Vagina (tissue), 2 donors: ENCODE results near the gene MAPK7. TPM values are rescaled to one million over a fixed set of nuclear protein-coding genes. Genes with fewer than 3 reads are reported as not detected.

Source experiments
- DNase-seq, 2 donors: peaks; one replicate each; pipeline ENCODE4 v3.0.0-alpha.2; 2017; ENCODE audit errors: extremely low spot score in 2 of 2
- H3K27ac ChIP-seq: fragments of 200-600 bp; sonication (generic); one replicate; pipeline ENCODE4 v1.5.1; 2019
- H3K27me3 ChIP-seq: fragments of 200-600 bp; sonication (generic); one replicate; pipeline ENCODE4 v1.5.1; 2019
- H3K36me3 ChIP-seq, 2 donors: fragments of 200-600 bp; sonication (generic); one replicate each; pipeline ENCODE4 v1.5.1; 2017 to 2019
- H3K4me1 ChIP-seq: fragments of 200-600 bp; sonication (generic); one replicate; pipeline ENCODE4 v1.5.1; 2019
- H3K4me3 ChIP-seq, 2 donors: fragments of 200-600 bp; sonication (generic); 1 replicate in 1 of 2; 2 replicates in 1 of 2; pipeline ENCODE4 v1.5.1; 2016 to 2019
- H3K9me3 ChIP-seq: fragments of 200-600 bp; sonication (generic); one replicate; pipeline ENCODE4 v1.5.1; 2019
- CTCF ChIP-seq, 3 experiments: fragments of 450-650 bp in 2 of 3; fragments of 200-600 bp in 1 of 3; sonication (generic) in 1 of 3; IDR thresholded peaks; one replicate each; pipeline ENCODE4 v1.5.1; 2017 to 2019; ENCODE audit warnings: antibody characterized with exemption in 3 of 3, mild to moderate bottlenecking in 2 of 3, moderate library complexity in 2 of 3
- POLR2A ChIP-seq, 2 donors: fragments of 450-650 bp; IDR thresholded peaks; one replicate each; pipeline ENCODE4 v1.6.1; 2017; ENCODE audit warnings: antibody characterized with exemption in 2 of 2, mild to moderate bottlenecking in 2 of 2, moderate library complexity in 2 of 2
- POLR2AphosphoS5 ChIP-seq, 2 donors: sonication (generic); formaldehyde crosslinking; IDR thresholded peaks; one replicate each; pipeline ENCODE4 v1.9.0; 2017; ENCODE audit warnings: antibody characterized with exemption in 2 of 2, mild to moderate bottlenecking in 2 of 2, low read depth in 1 of 2; ENCODE audit not compliant: insufficient read depth in 1 of 2
- intact Hi-C: fragments of 100-400 bp; cut with DNase I; formaldehyde crosslinking; loops from one replicate; pipeline ENCODE4 v1.15.1; 2023
- total RNA-seq: library from RNA; depleted of rRNA; stranded (reverse); fragments of >200 nt; gene quantifications from one replicate; pipeline ENCODE4 v1.2.3, GENCODE V29; 2016

Gene MAPK7
- total RNA-seq, 1 donor from 2014 or later, result 77.3 TPM

DNA sequence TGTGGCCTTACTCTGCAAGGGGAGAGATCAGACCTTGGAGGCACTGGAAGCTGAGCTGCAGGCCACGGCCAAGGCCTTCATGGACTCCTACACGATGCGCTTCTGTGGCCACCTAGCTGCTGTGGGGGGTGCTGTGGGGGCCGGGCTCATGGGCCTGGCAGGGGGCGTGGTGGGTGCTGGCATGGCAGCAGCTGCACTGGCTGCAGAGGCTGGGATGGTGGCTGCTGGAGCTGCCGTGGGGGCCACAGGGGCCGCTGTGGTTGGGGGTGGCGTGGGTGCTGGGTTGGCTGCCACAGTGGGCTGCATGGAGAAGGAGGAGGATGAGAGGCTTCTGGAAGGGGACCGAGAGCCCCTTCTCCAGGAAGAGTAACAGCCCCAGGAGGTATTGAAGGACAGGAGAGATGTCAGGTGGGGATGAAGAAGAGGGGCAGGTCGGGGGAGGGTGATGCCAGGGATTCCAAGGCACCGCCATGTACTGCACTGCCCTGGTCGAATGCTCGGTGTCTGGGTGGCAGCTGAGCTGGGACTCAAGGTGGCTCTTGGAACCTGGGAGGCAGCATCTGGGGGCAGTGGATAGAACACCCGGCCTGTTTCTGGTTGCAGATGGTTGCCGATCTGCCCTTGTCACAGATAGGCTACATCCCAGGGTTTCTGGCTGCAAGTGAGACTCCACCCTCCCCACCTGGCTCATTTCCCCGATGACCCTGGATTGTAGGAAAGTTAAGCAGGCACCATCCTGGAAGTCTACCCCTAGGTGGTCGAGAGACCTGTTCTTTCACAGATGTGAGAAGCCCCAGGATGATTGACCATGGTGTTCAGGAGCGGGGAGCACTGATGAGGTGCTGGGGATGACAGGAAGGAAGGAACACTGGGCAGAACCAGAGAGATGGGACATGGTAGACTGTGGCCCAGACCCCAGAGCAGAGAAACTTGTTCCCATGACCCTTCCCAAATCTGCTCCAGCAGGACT lies 37.8 kb downstream of the MAPK7 start:
- Histone ChIP-seq H3K9me3 (no peaks in the 10 kb centered on the region), H3K4me3 (no peak overlapping the region), H3K27me3 (no peaks in the 10 kb centered on the region), H3K36me3 (no peaks in the 10 kb centered on the region), H3K4me1 (peaks cover 15% of the 10 kb centered on the region), H3K27ac (no peak overlapping the region)
- TF ChIP-seq POLR2AphosphoS5 (IDR thresholded peaks at IDR 0.05; ENCODE audit: insufficient read depth in 1 of 2, low read depth in 1 of 2) (no peak), POLR2A (IDR thresholded peaks at IDR 0.05) (no peak), CTCF (IDR thresholded peaks at IDR 0.05) (no peak)
- peak in 1 of 2 donors; percentile 79 for DNase-seq
- intact Hi-C loops, result no loop called here

- Histone ChIP-seq H3K27ac (no peak overlapping the region), H3K9me3 (no peaks in the 10 kb centered on the region), H3K4me1 (peaks cover 12% of the 10 kb centered on the region), H3K27me3 (no peaks in the 10 kb centered on the region), H3K4me3 (no peak overlapping the region), H3K36me3 (no peaks in the 10 kb centered on the region)
- peak in 1 of 2 donors; percentile 78 for DNase-seq
- intact Hi-C loops, result no loop called here
- TF ChIP-seq POLR2A (IDR thresholded peaks at IDR 0.05), result no peak
- TF ChIP-seq POLR2AphosphoS5 (IDR thresholded peaks at IDR 0.05; ENCODE audit: insufficient read depth in 1 of 2, low read depth in 1 of 2), result no peak
Observed at GRCh38 chr17:19417611-19418010, 39.3 kb downstream of the MAPK7 start.

GRCh38 chr17:19418251-19418992 lies 40.1 kb downstream of the MAPK7 start:
- H3K27ac ChIP-seq, result no peak overlapping the region
- intact Hi-C loops, result no loop called here
- H3K9me3 ChIP-seq, result no peaks in the 10 kb centered on the region
- H3K36me3 ChIP-seq, result no peaks in the 10 kb centered on the region
- no peak for TF ChIP-seq POLR2A (IDR thresholded peaks at IDR 0.05)
- TF ChIP-seq CTCF (IDR thresholded peaks at IDR 0.05), result no peak
- no peak for TF ChIP-seq POLR2AphosphoS5 (IDR thresholded peaks at IDR 0.05; ENCODE audit: insufficient read depth in 1 of 2, low read depth in 1 of 2)
- DNase-seq, result peak in 1 of 2 donors; percentile 90
- H3K27me3 ChIP-seq, result no peaks in the 10 kb centered on the region
- H3K4me1 ChIP-seq, result peaks cover 12% of the 10 kb centered on the region
- no peak overlapping the region for H3K4me3 ChIP-seq

DNA sequence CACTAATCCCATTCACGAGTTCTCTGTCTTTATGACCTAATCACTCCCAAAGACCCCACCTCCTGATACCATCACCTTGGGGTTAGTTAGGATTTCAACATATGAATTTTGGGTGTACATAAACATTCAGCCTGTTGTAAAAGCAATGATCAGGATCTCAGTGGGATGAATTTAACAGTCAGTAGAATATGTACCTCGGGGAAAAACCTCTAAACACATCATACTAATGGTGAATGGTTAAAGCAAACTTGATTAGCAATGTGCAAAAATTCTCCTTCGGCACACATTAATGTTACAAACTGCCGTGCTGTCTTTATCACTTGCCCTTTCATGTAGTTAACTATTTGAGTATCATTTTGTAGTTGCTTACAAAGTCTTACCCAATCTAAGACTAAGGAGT lies 42.9 kb downstream of the MAPK7 start:
- Histone ChIP-seq H3K9me3 (no peaks in the 10 kb centered on the region), H3K4me1 (peaks cover 22% of the 10 kb centered on the region), H3K27me3 (no peaks in the 10 kb centered on the region), H3K4me3 (no peak overlapping the region), H3K27ac (no peak overlapping the region), H3K36me3 (no peaks in the 10 kb centered on the region)
- intact Hi-C loops, result no loop called here
- TF ChIP-seq POLR2AphosphoS5 (IDR thresholded peaks at IDR 0.05; ENCODE audit: insufficient read depth in 1 of 2, low read depth in 1 of 2), result no peak
- TF ChIP-seq POLR2A (IDR thresholded peaks at IDR 0.05), result no peak
- no peak for TF ChIP-seq CTCF (IDR thresholded peaks at IDR 0.05)
- DNase-seq, result no peak

GRCh38 chr17:19421926-19422325 lies 43.6 kb downstream of the MAPK7 start:
- Histone ChIP-seq H3K36me3 (no peaks in the 10 kb centered on the region), H3K27me3 (no peaks in the 10 kb centered on the region), H3K4me3 (no peak overlapping the region), H3K4me1 (peaks cover 22% of the 10 kb centered on the region), H3K27ac (no peak overlapping the region), H3K9me3 (no peaks in the 10 kb centered on the region)
- intact Hi-C loops, result no loop called here
- DNase-seq, result no peak
- TF ChIP-seq POLR2AphosphoS5 (IDR thresholded peaks at IDR 0.05; ENCODE audit: insufficient read depth in 1 of 2, low read depth in 1 of 2) (no peak), POLR2A (IDR thresholded peaks at IDR 0.05) (no peak), CTCF (IDR thresholded peaks at IDR 0.05) (no peak)
